IMR-90 (cell line): Measurements from ENCODE around the gene MAP1LC3A.

Experiments used
- CTCF ChIP-seq: conservative IDR thresholded peaks from 2 replicates; pipeline ENCODE4 v1.5.1; 2012; ENCODE audit warnings: mild to moderate bottlenecking, low read depth, low read length, improper control_type of control experiment
- FOS ChIP-seq: fragments of 150-350 bp; IDR thresholded peaks from 2 replicates; pipeline ENCODE4 v1.6.1; 2016; ENCODE audit warnings: low read depth, low read length
- MXI1 ChIP-seq: IDR thresholded peaks from 2 replicates; pipeline ENCODE4 v1.6.1; 2012; ENCODE audit warnings: low read depth, mild to moderate bottlenecking, low read length, moderate library complexity, borderline replicate concordance
- NFE2L2 ChIP-seq: fragments of 150-350 bp; IDR thresholded peaks from 2 replicates; pipeline ENCODE4 v1.6.1; 2016; ENCODE audit warnings: low read depth, mild to moderate bottlenecking, low read length
- POLR2A ChIP-seq: IDR thresholded peaks from 2 replicates; pipeline ENCODE4 v1.6.1; 2012; ENCODE audit warnings: mild to moderate bottlenecking, low read depth, low read length
- RAD21 ChIP-seq: IDR thresholded peaks from 2 replicates; pipeline ENCODE4 v1.6.1; 2012; ENCODE audit warnings: low read length, improper control_type of control experiment
- RFX5 ChIP-seq: IDR thresholded peaks from 2 replicates; pipeline ENCODE4 v1.8.0; 2012; ENCODE audit warnings: low read depth, mild to moderate bottlenecking, low read length, moderate library complexity
- SMC3 ChIP-seq: fragments of 150-350 bp; IDR thresholded peaks from 2 replicates; pipeline ENCODE4 v1.6.1; 2016; ENCODE audit warnings: low read depth, mild to moderate bottlenecking, antibody characterized with exemption, low read length, moderate library complexity
- TF ChIP-seq, protein P1 (sequence below): fragments of 150-350 bp; IDR thresholded peaks from 2 replicates; pipeline ENCODE4 v1.6.1; 2017; ENCODE audit warnings: mild to moderate bottlenecking, antibody characterized with exemption, low read length, low read depth

- peak; percentile 54 for TF ChIP-seq POLR2A
- TF ChIP-seq RFX5 = peak; percentile 77
- no peak for TF ChIP-seq CTCF
- TF ChIP-seq NFE2L2 = peak; percentile 39; the same call in 1 of the 2 replicates
- 0 out of 2 replicates have a peak, but pooled peaks have one; percentile 7 for TF ChIP-seq RAD21
- TF ChIP-seq, protein P1, sequence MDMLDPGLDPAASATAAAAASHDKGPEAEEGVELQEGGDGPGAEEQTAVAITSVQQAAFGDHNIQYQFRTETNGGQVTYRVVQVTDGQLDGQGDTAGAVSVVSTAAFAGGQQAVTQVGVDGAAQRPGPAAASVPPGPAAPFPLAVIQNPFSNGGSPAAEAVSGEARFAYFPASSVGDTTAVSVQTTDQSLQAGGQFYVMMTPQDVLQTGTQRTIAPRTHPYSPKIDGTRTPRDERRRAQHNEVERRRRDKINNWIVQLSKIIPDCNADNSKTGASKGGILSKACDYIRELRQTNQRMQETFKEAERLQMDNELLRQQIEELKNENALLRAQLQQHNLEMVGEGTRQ = peak; percentile 7; the same call in 1 of the 2 replicates
- TF ChIP-seq SMC3 = no peak
- TF ChIP-seq FOS = peak; percentile 95
- peak; percentile 78 for TF ChIP-seq MXI1
These were observed 32.7 kb upstream of the MAP1LC3A start for GRCh38 chr20:34525709-34526416.
